Activated CD4-positive, alpha-beta T cell treated with anti-CD3 and anti-CD28 coated beads, Interleukin-10, Interleukin-2, amounts not matched to agents 100 ng/mL and 50 ng/mL, durations not matched to agents 16 hours and 8 hours (primary cell): ENCODE results near the gene RPL13A.

Experiments
- DNase-seq: peaks from one replicate; pipeline ENCODE4 v3.0.0-alpha.2; 2020

Gene RPL13A

GRCh38 chr19:49486710-49487276, 615 bp upstream of the RPL13A start:
- no peak for DNase-seq

- peak; percentile 42 for DNase-seq
Observed at GRCh38 chr19:49488046-49488862, 846 bp downstream of the RPL13A start.

- DNase-seq = peak; percentile 28
Observed at GRCh38 chr19:49488863-49489537, 1.6 kb downstream of the RPL13A start.

- DNase-seq = peak; percentile 73
Observed at GRCh38 chr19:49489601-49490167, 2.3 kb downstream of the RPL13A start.

- DNase-seq = peak; percentile 47
Observed at GRCh38 chr19:49490287-49491029, 3.0 kb downstream of the RPL13A start.

- peak; percentile 9 for DNase-seq
Observed at GRCh38 chr19:49491030-49491803, 3.8 kb downstream of the RPL13A start.

- DNase-seq = peak; percentile 26
Observed at GRCh38 chr19:49491804-49492572, 4.6 kb downstream of the RPL13A start.

GRCh38 chr19:49492573-49493405, 5.4 kb downstream of the RPL13A start:
- peak; percentile 68 for DNase-seq

- no peak for DNase-seq
Observed at GRCh38 chr19:49496574-49497008, 9.2 kb downstream of the RPL13A start.

- DNase-seq = peak; percentile 83
Observed at GRCh38 chr19:49497047-49497788, 9.8 kb downstream of the RPL13A start.

GRCh38 chr19:49497789-49498103, 10.3 kb downstream of the RPL13A start:
- DNase-seq = peak; percentile 47

- peak; percentile 12 for DNase-seq
Observed at GRCh38 chr19:49498475-49498874, 11.1 kb downstream of the RPL13A start.

GRCh38 chr19:49499030-49499670, 11.7 kb downstream of the RPL13A start:
- DNase-seq = peak; percentile 64

- DNase-seq = peak; percentile 57
Observed at GRCh38 chr19:49502866-49503581, 15.6 kb downstream of the RPL13A start.

GRCh38 chr19:49503582-49503962, 16.2 kb downstream of the RPL13A start:
- DNase-seq = no peak

GRCh38 chr19:49506575-49507105, 19.2 kb downstream of the RPL13A start:
- peak; percentile 84 for DNase-seq

GRCh38 chr19:49507803-49508494, 20.5 kb downstream of the RPL13A start:
- DNase-seq = no peak
